Fibroblast of lung (primary cell): ENCODE data around the gene CD200R1L.

Experiments used
- EZH2 ChIP-seq: IDR thresholded peaks from 2 replicates; pipeline ENCODE4 v1.5.1; 2012; ENCODE audit warnings: low read length, control low read depth, mild to moderate bottlenecking; ENCODE audit errors: missing control alignments
- TF ChIP-seq, protein P1 (sequence below), 2 donors: IDR thresholded peaks in 1 of 2; conservative IDR thresholded peaks in 1 of 2; 1 replicate in 1 of 2; 2 replicates in 1 of 2; pipeline ENCODE4 v1.5.1; 2011 to 2012; ENCODE audit warnings: low read length in 2 of 2, control low read depth in 1 of 2, inconsistent platforms in 1 of 2, low read depth in 1 of 2, mild to moderate bottlenecking in 1 of 2

DNA sequence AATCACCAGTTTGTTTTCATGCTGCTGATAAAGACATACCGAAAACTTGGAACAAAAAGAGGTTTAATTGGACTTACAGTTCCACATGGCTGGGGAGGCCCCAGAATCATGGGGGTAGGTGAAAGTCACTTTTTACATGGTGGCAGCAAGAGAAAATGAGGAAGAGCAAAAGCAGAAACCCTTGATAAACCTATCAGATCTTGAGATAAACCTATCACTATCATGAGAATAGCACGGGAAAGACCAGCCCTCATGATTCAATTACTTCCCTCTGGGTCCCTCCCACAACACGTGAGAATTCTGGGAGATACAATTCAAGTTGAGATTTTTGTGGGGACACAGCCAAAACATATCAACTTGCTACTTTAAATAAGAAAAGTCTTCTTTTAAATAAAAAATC is 28.9 kb downstream of the CD200R1L start:
- TF ChIP-seq, protein P1, sequence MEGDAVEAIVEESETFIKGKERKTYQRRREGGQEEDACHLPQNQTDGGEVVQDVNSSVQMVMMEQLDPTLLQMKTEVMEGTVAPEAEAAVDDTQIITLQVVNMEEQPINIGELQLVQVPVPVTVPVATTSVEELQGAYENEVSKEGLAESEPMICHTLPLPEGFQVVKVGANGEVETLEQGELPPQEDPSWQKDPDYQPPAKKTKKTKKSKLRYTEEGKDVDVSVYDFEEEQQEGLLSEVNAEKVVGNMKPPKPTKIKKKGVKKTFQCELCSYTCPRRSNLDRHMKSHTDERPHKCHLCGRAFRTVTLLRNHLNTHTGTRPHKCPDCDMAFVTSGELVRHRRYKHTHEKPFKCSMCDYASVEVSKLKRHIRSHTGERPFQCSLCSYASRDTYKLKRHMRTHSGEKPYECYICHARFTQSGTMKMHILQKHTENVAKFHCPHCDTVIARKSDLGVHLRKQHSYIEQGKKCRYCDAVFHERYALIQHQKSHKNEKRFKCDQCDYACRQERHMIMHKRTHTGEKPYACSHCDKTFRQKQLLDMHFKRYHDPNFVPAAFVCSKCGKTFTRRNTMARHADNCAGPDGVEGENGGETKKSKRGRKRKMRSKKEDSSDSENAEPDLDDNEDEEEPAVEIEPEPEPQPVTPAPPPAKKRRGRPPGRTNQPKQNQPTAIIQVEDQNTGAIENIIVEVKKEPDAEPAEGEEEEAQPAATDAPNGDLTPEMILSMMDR (conservative IDR thresholded peaks at IDR 0.05 in 1 of 2, IDR thresholded peaks at IDR 0.05 in 1 of 2; ENCODE audit: low read depth in 1 of 2, low read length in 2 of 2), result no peak
- no peak for TF ChIP-seq EZH2
